Fibroblast of the aortic adventitia (primary cell): ENCODE data around the gene MBIP. TPM values are rescaled to one million over a fixed set of nuclear protein-coding genes. Genes with fewer than 3 reads are reported as not detected.
A peak's percentile ranks its signal among the peaks of the same experiment; 100 is the strongest.

Experiments
- DNase-seq: peaks from one replicate; pipeline ENCODE4 v3.0.0-alpha.2; 2010; ENCODE audit warnings: low read depth
- H3K4me3 ChIP-seq: 2 replicates; pipeline ENCODE4 v1.5.1; 2011; ENCODE audit warnings: low read depth, mild to moderate bottlenecking, control low read depth, low read length, moderate library complexity
- total RNA-seq: library from RNA; depleted of rRNA; stranded (reverse); fragments of >200 nt; gene quantifications from 2 replicates; pipeline ENCODE4 v1.2.3, GENCODE V29; 2012; ENCODE audit warnings: low replicate concordance
- TF ChIP-seq, protein P1 (sequence below): IDR thresholded peaks from 2 replicates; pipeline ENCODE4 v1.5.1; 2011; ENCODE audit warnings: mild to moderate bottlenecking, low read length, control low read depth, inconsistent platforms; ENCODE audit not compliant: insufficient read depth

Gene MBIP
- total RNA-seq, 1 donor, result 18.2 TPM

DNA sequence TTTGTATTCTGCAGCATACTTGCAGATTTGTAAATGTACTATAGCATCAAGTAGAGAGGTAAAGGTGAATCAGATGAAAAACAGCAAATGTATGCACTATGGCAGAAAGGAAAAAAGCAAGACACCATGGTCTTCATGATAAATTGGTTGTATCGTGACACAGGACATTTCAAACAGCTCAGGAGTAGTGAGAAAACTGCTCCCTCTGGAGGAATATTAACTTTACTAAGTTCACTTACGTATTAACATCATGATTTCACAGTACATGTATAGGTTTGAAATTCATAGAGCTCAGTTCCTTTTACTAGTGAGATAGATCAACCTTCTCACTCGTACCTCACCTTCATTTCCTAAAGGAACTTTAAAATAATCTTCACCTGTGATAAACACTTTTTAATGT, 6.5 kb downstream of the MBIP start:
- H3K4me3 ChIP-seq, result no peak overlapping the region
- no peak for DNase-seq
- TF ChIP-seq, protein P1, sequence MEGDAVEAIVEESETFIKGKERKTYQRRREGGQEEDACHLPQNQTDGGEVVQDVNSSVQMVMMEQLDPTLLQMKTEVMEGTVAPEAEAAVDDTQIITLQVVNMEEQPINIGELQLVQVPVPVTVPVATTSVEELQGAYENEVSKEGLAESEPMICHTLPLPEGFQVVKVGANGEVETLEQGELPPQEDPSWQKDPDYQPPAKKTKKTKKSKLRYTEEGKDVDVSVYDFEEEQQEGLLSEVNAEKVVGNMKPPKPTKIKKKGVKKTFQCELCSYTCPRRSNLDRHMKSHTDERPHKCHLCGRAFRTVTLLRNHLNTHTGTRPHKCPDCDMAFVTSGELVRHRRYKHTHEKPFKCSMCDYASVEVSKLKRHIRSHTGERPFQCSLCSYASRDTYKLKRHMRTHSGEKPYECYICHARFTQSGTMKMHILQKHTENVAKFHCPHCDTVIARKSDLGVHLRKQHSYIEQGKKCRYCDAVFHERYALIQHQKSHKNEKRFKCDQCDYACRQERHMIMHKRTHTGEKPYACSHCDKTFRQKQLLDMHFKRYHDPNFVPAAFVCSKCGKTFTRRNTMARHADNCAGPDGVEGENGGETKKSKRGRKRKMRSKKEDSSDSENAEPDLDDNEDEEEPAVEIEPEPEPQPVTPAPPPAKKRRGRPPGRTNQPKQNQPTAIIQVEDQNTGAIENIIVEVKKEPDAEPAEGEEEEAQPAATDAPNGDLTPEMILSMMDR, result no peak

DNA sequence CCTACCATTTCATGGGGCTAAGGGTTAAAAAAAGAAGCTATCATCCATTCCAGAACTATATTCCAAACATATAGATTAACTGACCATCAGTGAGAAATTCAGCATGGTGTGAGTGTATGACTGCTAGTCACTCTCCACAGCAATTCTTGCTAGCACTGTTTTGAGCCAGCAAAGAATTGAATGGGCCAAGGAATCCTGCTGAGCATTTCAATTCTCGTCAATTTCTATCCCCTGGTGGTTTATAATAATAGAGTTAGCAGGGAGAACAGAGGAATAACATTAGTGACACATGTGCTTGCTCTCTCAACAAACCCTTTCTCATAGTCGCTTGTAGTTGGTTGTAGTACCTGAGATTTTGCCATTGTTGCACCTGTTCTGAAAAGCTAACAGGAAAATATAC, 7.2 kb downstream of the MBIP start:
- TF ChIP-seq, protein P1, result no peak
- DNase-seq, result no peak
- H3K4me3 ChIP-seq, result no peak overlapping the region

DNA sequence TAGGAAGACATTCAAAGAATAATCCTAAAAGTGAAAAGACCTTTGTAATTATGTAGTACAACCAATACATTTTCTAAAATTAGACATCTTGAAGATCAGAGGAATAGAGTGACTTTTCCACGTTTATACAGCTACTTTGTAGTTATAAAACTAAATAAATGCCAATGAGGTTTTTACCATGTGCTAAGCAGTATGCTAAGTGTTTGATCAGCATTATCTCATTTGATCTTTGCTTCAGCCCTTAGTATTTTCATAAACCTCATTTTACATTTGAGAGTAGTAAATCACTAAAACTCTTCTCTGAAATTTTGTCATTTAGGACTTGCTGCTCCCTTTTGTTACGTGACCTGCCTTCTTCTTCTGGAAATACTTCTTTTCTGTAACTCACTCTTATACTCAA, 13.6 kb downstream of the MBIP start:
- TF ChIP-seq, protein P1, result no peak
- no peak for DNase-seq
- H3K4me3 ChIP-seq, result no peak overlapping the region

DNA sequence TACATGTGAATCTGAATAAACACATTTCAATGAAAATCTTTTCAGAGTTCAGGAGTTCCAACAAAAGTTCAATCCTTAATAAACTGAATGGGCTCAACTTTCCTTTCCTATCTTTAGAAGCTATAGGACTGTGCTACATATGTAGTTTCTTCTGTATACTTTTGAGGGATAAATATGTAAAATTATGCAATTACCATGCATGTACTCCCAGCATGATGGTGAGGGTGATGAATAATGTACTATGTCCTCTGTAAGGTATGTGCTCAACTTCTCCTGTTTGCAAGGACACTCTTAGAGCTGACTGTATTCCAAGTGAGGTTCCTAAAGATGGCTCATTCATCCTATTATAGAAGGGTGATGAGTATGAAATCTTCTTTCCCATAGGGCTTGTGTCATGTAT, 15.5 kb downstream of the MBIP start:
- DNase-seq, result no peak
- H3K4me3 ChIP-seq, result no peak overlapping the region
- TF ChIP-seq, protein P1, result no peak

DNA sequence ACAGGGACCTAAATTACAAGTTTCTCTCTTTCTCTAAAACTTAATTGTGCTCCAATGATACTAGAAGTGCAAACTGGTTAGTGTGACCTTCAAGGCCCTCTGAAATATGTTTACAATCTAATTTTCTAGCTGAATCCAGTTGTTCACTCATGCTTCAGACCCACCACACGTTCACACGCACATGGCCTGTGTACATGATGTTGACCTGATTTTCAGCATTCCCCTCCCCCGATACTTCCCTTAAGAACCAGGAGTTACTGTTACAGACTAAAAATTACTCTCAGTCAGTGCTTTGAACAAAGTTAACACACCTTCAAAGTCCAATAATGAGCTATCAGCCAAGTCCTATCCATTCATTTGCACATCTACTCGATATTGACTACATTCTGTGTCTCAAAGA, 16.5 kb downstream of the MBIP start:
- TF ChIP-seq, protein P1, result no peak
- no peak for DNase-seq
- H3K4me3 ChIP-seq, result no peak overlapping the region

DNA sequence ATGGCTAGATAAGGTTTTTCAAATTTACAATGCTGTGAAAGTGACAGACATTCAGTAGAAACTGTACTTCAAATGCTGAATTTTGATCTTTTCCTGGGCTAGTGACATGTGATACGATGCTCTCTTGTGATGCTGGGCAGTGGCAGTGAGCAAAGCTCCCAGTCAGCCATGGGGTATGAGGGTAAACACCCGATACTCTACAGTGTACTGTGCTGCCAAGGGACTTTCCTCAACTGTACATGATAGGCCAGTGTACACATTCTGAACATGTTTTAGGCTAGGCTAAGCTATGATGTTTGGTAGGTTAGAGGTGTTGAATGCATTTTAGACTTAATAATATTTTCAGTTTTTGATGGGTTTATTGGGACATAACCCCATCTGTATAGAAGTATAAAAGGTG, 17.6 kb downstream of the MBIP start:
- no peak overlapping the region for H3K4me3 ChIP-seq
- TF ChIP-seq, protein P1, result no peak
- DNase-seq, result no peak

DNA sequence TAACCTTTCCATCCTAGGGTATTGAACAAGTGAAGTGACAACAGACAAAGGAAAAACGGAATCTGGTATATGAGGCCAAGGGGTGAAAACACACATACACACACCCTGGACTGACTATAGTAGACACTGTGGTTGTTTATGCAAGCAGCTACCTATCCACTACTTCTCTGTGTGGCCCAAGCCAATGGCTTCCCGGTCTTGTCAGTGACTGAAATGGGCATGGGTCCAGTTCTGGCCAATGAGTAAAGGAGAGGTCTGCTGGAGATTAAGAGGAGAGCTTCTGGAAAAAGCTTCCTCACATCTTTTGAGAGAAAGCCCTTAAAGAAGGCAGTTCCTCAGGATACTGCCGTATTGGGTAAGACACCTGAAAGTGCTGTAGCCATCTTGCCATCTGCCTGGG, 19.3 kb downstream of the MBIP start:
- H3K4me3 ChIP-seq, result no peak overlapping the region
- DNase-seq, result peak; percentile 16
- TF ChIP-seq, protein P1, result no peak
